IMR-90 (cell line): ENCODE results near the gene FAM229A. TPM values are rescaled to one million over a fixed set of nuclear protein-coding genes. Genes with fewer than 3 reads are reported as not detected.

ENCODE experiments used
- ATAC-seq: fragments of 200-7000 bp; cut with Tn5 transposase; 2 replicates; pipeline ENCODE4 v1.9.1; 2020; ENCODE audit warnings: low read depth, mild to moderate bottlenecking, moderate library complexity
- BruUV-seq: library from RNA; stranded (reverse); fragments of 400-500 nt; replicated peaks from 2 replicates; lab custom pipeline; 2021; lab: Mats Ljungman, UMichigan
- CTCF ChIA-PET: fragments of 300-600 bp; formaldehyde crosslinking; extraction: SDS; loops from one replicate; lab custom pipeline; 2021; ENCODE audit warnings: antibody characterized with exemption; lab: Yijun Ruan, JAX
- POLR2A ChIA-PET: fragments of 300-600 bp; sonication (Branson Sonifier 250); formaldehyde crosslinking; loops from one replicate; lab custom pipeline; 2022; ENCODE audit warnings: antibody characterized with exemption; ENCODE audit not compliant: unreplicated experiment; lab: Charles Lee
- DNase-seq: peaks from one replicate; pipeline ENCODE4 v3.0.0; 2013
- H2AFZ ChIP-seq: replicated peaks from 2 replicates; pipeline ENCODE3; 2013; ENCODE audit warnings: low read length, mild to moderate bottlenecking; ENCODE audit not compliant: poor library complexity
- H2AK5ac ChIP-seq: 2 replicates; pipeline ENCODE4 v1.6.1; 2013; ENCODE audit warnings: low read depth, low read length, inconsistent platforms
- H2AK9ac ChIP-seq: replicated peaks from 2 replicates; pipeline ENCODE3; 2013; ENCODE audit warnings: mild to moderate bottlenecking, low read depth, low read length, moderate library complexity; ENCODE audit not compliant: poor library complexity
- H2BK120ac ChIP-seq: 2 replicates; pipeline ENCODE4 v1.6.1; 2013; ENCODE audit warnings: low read depth, low read length, inconsistent platforms
- H2BK15ac ChIP-seq: 3 replicates; pipeline ENCODE4 v1.6.1; 2013; ENCODE audit warnings: low read depth, low read length, inconsistent platforms
- H2BK20ac ChIP-seq: 2 replicates; pipeline ENCODE4 v1.6.1; 2013; ENCODE audit warnings: low read depth, mild to moderate bottlenecking, inconsistent platforms, low read length, moderate library complexity
- H2BK5ac ChIP-seq: 2 replicates; pipeline ENCODE4 v1.6.1; 2013; ENCODE audit warnings: mild to moderate bottlenecking, low read depth, low read length, inconsistent platforms; ENCODE audit not compliant: poor library complexity, severe bottlenecking
- H3K14ac ChIP-seq: replicated peaks from 2 replicates; pipeline ENCODE4 v1.6.1; 2013; ENCODE audit warnings: low read depth, low read length, inconsistent platforms
- H3K18ac ChIP-seq: 2 replicates; pipeline ENCODE4 v1.6.1; 2013; ENCODE audit warnings: low read depth, low read length, control low read depth
- H3K23ac ChIP-seq: 2 replicates; pipeline ENCODE4 v1.6.1; 2013; ENCODE audit warnings: low read depth, low read length, inconsistent platforms
- H3K27ac ChIP-seq: 2 replicates; pipeline ENCODE4 v1.5.1; 2013; ENCODE audit warnings: mild to moderate bottlenecking, control low read depth, low read length; ENCODE audit not compliant: insufficient read depth
- H3K27me3 ChIP-seq: 2 replicates; pipeline ENCODE4 v1.6.1; 2013; ENCODE audit warnings: low read length; ENCODE audit not compliant: control insufficient read depth, insufficient read depth
- H3K36me3 ChIP-seq: 2 replicates; pipeline ENCODE4 v1.6.1; 2013; ENCODE audit warnings: low read length, mixed read lengths; ENCODE audit not compliant: control insufficient read depth, insufficient read depth
- H3K4ac ChIP-seq: 2 replicates; pipeline ENCODE4 v1.6.1; 2013; ENCODE audit warnings: low read depth, low read length, inconsistent platforms
- H3K4me1 ChIP-seq: 2 replicates; pipeline ENCODE4 v1.6.1; 2013; ENCODE audit warnings: low read length, mixed read lengths; ENCODE audit not compliant: control insufficient read depth, insufficient read depth
- H3K4me2 ChIP-seq: 2 replicates; pipeline ENCODE4 v1.6.1; 2013; ENCODE audit warnings: low read depth, mild to moderate bottlenecking, control low read depth, low read length, moderate library complexity
- H3K4me3 ChIP-seq: 2 replicates; pipeline ENCODE4 v1.5.1; 2013; ENCODE audit warnings: low read depth, mild to moderate bottlenecking, control low read depth, low read length, moderate library complexity; ENCODE audit not compliant: insufficient read depth
- H3K56ac ChIP-seq: 2 replicates; pipeline ENCODE4 v1.6.1; 2013; ENCODE audit warnings: low read length, inconsistent platforms; ENCODE audit not compliant: insufficient read depth; ENCODE audit errors: extremely low read depth
- H3K79me1 ChIP-seq, 2 experiments: 2 replicates each; pipeline ENCODE4 v1.6.1; 2013; ENCODE audit warnings: low read length in 2 of 2, inconsistent platforms in 1 of 2, low read depth in 1 of 2
- H3K9ac ChIP-seq: 2 replicates; pipeline ENCODE4 v1.6.1; 2013; ENCODE audit warnings: low read depth, low read length, control low read depth
- H3K9me1 ChIP-seq: 2 replicates; pipeline ENCODE4 v1.6.1; 2013; ENCODE audit warnings: low read length, inconsistent platforms; ENCODE audit not compliant: insufficient read depth
- H3K9me3 ChIP-seq: 2 replicates; pipeline ENCODE4 v1.6.1; 2013; ENCODE audit warnings: low read length; ENCODE audit not compliant: control insufficient read depth, insufficient read depth
- H4K20me1 ChIP-seq: 2 replicates; pipeline ENCODE4 v1.6.1; 2013; ENCODE audit warnings: low read length, inconsistent platforms; ENCODE audit not compliant: insufficient read depth
- H4K5ac ChIP-seq: 2 replicates; pipeline ENCODE4 v1.6.1; 2013; ENCODE audit warnings: mild to moderate bottlenecking, low read depth, low read length, control low read depth
- H4K8ac ChIP-seq, 2 experiments: 2 replicates each; pipeline ENCODE4 v1.6.1; 2013; ENCODE audit warnings: low read depth in 2 of 2, low read length in 2 of 2, control low read depth in 1 of 2, inconsistent platforms in 1 of 2
- H4K91ac ChIP-seq: 2 replicates; pipeline ENCODE4 v1.6.1; 2013; ENCODE audit warnings: low read depth, low read length, inconsistent platforms; ENCODE audit not compliant: insufficient read depth
- BHLHE40 ChIP-seq: fragments of 150-350 bp; IDR thresholded peaks from 2 replicates; pipeline ENCODE4 v1.6.1; 2016; ENCODE audit warnings: mild to moderate bottlenecking, low read depth, low read length
- CHD1 ChIP-seq: IDR thresholded peaks from 2 replicates; pipeline ENCODE4 v1.6.1; 2012; ENCODE audit warnings: low read depth, low read length, improper control_type of control experiment
- ELK1 ChIP-seq: fragments of 150-350 bp; IDR thresholded peaks from 2 replicates; pipeline ENCODE4 v1.6.1; 2016; ENCODE audit warnings: low read depth, mild to moderate bottlenecking, low read length, moderate library complexity, borderline replicate concordance
- FOS ChIP-seq: fragments of 150-350 bp; IDR thresholded peaks from 2 replicates; pipeline ENCODE4 v1.6.1; 2016; ENCODE audit warnings: low read depth, low read length
- MAFK ChIP-seq: IDR thresholded peaks from 2 replicates; pipeline ENCODE4 v1.6.1; 2012; ENCODE audit warnings: low read depth, low read length, improper control_type of control experiment
- MAZ ChIP-seq: IDR thresholded peaks from 2 replicates; pipeline ENCODE4 v1.6.1; 2012; ENCODE audit warnings: low read depth, mild to moderate bottlenecking, low read length, improper control_type of control experiment, moderate library complexity, borderline replicate concordance
- MXI1 ChIP-seq: IDR thresholded peaks from 2 replicates; pipeline ENCODE4 v1.6.1; 2012; ENCODE audit warnings: low read depth, mild to moderate bottlenecking, low read length, moderate library complexity, borderline replicate concordance
- NFE2L2 ChIP-seq: fragments of 150-350 bp; IDR thresholded peaks from 2 replicates; pipeline ENCODE4 v1.6.1; 2016; ENCODE audit warnings: low read depth, mild to moderate bottlenecking, low read length
- POLR2A ChIP-seq: IDR thresholded peaks from 2 replicates; pipeline ENCODE4 v1.6.1; 2012; ENCODE audit warnings: mild to moderate bottlenecking, low read depth, low read length
- RAD21 ChIP-seq: IDR thresholded peaks from 2 replicates; pipeline ENCODE4 v1.6.1; 2012; ENCODE audit warnings: low read length, improper control_type of control experiment
- RCOR1 ChIP-seq: IDR thresholded peaks from 2 replicates; pipeline ENCODE4 v1.6.1; 2012; ENCODE audit warnings: mild to moderate bottlenecking, low read length, improper control_type of control experiment; ENCODE audit not compliant: insufficient replicate concordance
- RFX5 ChIP-seq: IDR thresholded peaks from 2 replicates; pipeline ENCODE4 v1.8.0; 2012; ENCODE audit warnings: low read depth, mild to moderate bottlenecking, low read length, moderate library complexity
- USF2 ChIP-seq: fragments of 150-350 bp; IDR thresholded peaks from 2 replicates; pipeline ENCODE4 v1.6.1; 2017; ENCODE audit warnings: mild to moderate bottlenecking, antibody characterized with exemption, low read length, low read depth
- WGBS, 2 experiments: methylation state at CpG; one replicate each; pipeline versions ENCODE4 v1.1.5 to v1.1.7; 2013; ENCODE audit warnings: missing lambda C conversion rate in 2 of 2; ENCODE audit not compliant: insufficient read length in 1 of 2; ENCODE audit errors: extremely low coverage in 2 of 2; 5-methylcytosine and 5-hydroxymethylcytosine counted together
- dilution Hi-C: fragments of 300-500 bp; cut with HindIII; formaldehyde crosslinking; loops from one replicate; pipeline ENCODE4 v1.14.3; 2018; ENCODE audit warnings: low sequenced_read_pairs; ENCODE audit not compliant: unreplicated experiment
- in situ Hi-C: fragments of 300-500 bp; cut with MboI; formaldehyde crosslinking; loops from 3 replicates; pipeline ENCODE4 v1.14.3; 2019; ENCODE audit warnings: low sequenced_read_pairs, inconsistent platforms, mixed read lengths
- intact Hi-C: fragments of 100-400 bp; cut with micrococcal nuclease; formaldehyde crosslinking; loops from 2 replicates; pipeline ENCODE4 v1.10.0; 2022
- polyA plus RNA-seq, 3 experiments: library from polyadenylated mRNA; depleted of rRNA; stranded (reverse); fragments of >200 nt; gene quantifications; 2 replicates each; pipeline ENCODE4 v1.2.3, GENCODE V29; 2012; ENCODE audit warnings: low replicate concordance in 1 of 3
- total RNA-seq: library from RNA; depleted of rRNA; stranded (reverse); fragments of >200 nt; gene quantifications from 2 replicates; pipeline ENCODE4 v1.2.3, GENCODE V29; 2012
- TF ChIP-seq, protein P1 (sequence below): conservative IDR thresholded peaks from 2 replicates; pipeline ENCODE4 v1.5.1; 2012; ENCODE audit warnings: mild to moderate bottlenecking, low read depth, low read length, improper control_type of control experiment

FAM229A gene
- total and polyA plus RNA-seq, 2 of the 4 experiments (the other 2 are of a cell fraction) = 0.36 to 4.3 TPM

- H3K56ac ChIP-seq = no peak overlapping the region
- H4K8ac ChIP-seq = no peak overlapping the region
- ATAC-seq (no peak), DNase-seq (no peak)
- ChIA-PET CTCF (no interaction called here), POLR2A (no interaction called here)
- no peak overlapping the region for H4K5ac ChIP-seq
- H2AK5ac ChIP-seq = no peak overlapping the region
- no peak overlapping the region for H2BK120ac ChIP-seq
- intact Hi-C loops (loop anchor here (5.0 kb wide), 1 partner anchor 54 kb away; the partner anchor contains the start of gene MARCKSL1), dilution Hi-C loops (no loop called here), in situ Hi-C loops (no loop called here)
- no peak overlapping the region for H4K91ac ChIP-seq
- no peak overlapping the region for H3K9ac ChIP-seq
- no peak overlapping the region for H3K4me2 ChIP-seq
- H2AK9ac ChIP-seq = no peak overlapping the region
- no peak overlapping the region for H2BK5ac ChIP-seq
- no peak overlapping the region for H2BK20ac ChIP-seq
- no peak overlapping the region for H3K18ac ChIP-seq
- H3K27ac ChIP-seq = no peak overlapping the region
- H3K27me3 ChIP-seq = no peaks in the 10 kb centered on the region
- peaks cover 29% of the 10 kb centered on the region for H3K36me3 ChIP-seq
- peaks cover 39 to 71% of the 10 kb centered on the region in 2 experiments for H3K79me1 ChIP-seq
- no peak overlapping the region for H3K14ac ChIP-seq
- H3K4me1 ChIP-seq = peaks cover 4% of the 10 kb centered on the region
- no peak overlapping the region for H2AFZ ChIP-seq
- H3K9me1 ChIP-seq = peaks cover 8% of the 10 kb centered on the region; the same call in 1 of the 2 replicates
- no peak overlapping the region for H3K23ac ChIP-seq
- no TSS peak for BruUV-seq
- peaks cover 3% of the 10 kb centered on the region; the same call in 1 of the 2 replicates for H4K20me1 ChIP-seq
- H3K9me3 ChIP-seq = no peaks in the 10 kb centered on the region
- WGBS, 2 experiments = 71% methylated on average over 4 of the region's 8 CpGs; no CpG with 5 or more reads in 1 of the 2 experiments
- H2BK15ac ChIP-seq = no peak overlapping the region
- H3K4me3 ChIP-seq = no peak overlapping the region
- H3K4ac ChIP-seq = no peak overlapping the region
- TF ChIP-seq BHLHE40 (no peak), RCOR1 (no peak), NFE2L2 (no peak), MAFK (no peak), MXI1 (no peak), POLR2A (no peak), USF2 (no peak), ELK1 (no peak), RAD21 (no peak), RFX5 (no peak), FOS (no peak), MAZ (no peak), CHD1 (no peak)
- TF ChIP-seq, protein P1, sequence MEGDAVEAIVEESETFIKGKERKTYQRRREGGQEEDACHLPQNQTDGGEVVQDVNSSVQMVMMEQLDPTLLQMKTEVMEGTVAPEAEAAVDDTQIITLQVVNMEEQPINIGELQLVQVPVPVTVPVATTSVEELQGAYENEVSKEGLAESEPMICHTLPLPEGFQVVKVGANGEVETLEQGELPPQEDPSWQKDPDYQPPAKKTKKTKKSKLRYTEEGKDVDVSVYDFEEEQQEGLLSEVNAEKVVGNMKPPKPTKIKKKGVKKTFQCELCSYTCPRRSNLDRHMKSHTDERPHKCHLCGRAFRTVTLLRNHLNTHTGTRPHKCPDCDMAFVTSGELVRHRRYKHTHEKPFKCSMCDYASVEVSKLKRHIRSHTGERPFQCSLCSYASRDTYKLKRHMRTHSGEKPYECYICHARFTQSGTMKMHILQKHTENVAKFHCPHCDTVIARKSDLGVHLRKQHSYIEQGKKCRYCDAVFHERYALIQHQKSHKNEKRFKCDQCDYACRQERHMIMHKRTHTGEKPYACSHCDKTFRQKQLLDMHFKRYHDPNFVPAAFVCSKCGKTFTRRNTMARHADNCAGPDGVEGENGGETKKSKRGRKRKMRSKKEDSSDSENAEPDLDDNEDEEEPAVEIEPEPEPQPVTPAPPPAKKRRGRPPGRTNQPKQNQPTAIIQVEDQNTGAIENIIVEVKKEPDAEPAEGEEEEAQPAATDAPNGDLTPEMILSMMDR = no peak
Measured at GRCh38 chr1:32390904-32391870, 28.9 kb upstream of the FAM229A start.
